ENCODE measurements around the gene CSK.

- TF ChIP-seq CTCF (conservative IDR thresholded peaks at IDR 0.05 in 1 of 2, IDR thresholded peaks at IDR 0.05 in 1 of 2; ENCODE audit: extremely low read depth in 1 of 2, insufficient read depth in 1 of 2, low read depth in 1 of 2, low read length in 2 of 2) (no peak), EZH2 (IDR thresholded peaks at IDR 0.05; ENCODE audit: borderline replicate concordance, low read length) (no peak)
These were observed 7.3 kb downstream of the CSK start for GRCh38 chr15:74789171-74789631.

Measured in mammary epithelial cell (primary cell).